HG03064 (cell line): ENCODE measurements around the gene KCNE3.
"Not testable (repeated sequence)": the region's sequence is repeated elsewhere in the genome, so short reads cannot be mapped to it uniquely, and the experiment has no call there.

ENCODE experiments used
- ATAC-seq: cut with Tn5 transposase; IDR thresholded peaks from one replicate; pipeline ENCODE4 v1.9.1; 2021; ENCODE audit warnings: low read depth; ENCODE audit not compliant: unreplicated experiment

Gene KCNE3

DNA sequence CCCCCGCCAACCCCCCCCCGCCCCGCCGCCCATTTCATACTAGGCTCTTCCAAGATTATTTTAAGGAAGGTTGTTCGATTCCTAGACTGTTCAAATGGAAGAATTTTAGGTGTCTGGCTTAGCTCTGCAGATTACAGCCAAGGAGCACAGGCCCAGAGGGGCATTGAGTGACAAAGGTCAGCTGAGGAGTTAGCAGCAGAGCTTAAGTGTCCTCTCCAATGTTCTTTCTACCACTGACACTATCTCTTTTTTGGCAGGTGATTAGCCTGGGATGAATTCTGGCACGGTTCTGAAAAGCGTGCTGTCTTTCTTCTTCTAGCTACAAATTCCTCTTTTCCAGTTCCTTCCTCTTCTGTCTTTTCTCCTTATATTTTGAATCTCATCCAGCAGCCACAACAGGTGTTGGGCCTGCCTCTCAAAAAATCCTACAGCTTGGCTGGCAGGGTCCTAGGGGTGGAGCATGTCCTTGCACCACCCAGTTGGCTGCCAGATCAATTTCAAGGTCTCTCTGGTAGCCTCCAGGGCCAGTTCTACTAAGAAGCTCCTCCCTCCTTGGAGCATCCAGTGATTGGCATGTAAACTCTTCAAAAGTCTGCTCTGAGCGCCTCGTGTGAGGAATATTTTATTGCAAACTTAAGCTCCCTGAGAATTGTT is 23.0 kb downstream of the KCNE3 start:
- ATAC-seq, result no peak

DNA sequence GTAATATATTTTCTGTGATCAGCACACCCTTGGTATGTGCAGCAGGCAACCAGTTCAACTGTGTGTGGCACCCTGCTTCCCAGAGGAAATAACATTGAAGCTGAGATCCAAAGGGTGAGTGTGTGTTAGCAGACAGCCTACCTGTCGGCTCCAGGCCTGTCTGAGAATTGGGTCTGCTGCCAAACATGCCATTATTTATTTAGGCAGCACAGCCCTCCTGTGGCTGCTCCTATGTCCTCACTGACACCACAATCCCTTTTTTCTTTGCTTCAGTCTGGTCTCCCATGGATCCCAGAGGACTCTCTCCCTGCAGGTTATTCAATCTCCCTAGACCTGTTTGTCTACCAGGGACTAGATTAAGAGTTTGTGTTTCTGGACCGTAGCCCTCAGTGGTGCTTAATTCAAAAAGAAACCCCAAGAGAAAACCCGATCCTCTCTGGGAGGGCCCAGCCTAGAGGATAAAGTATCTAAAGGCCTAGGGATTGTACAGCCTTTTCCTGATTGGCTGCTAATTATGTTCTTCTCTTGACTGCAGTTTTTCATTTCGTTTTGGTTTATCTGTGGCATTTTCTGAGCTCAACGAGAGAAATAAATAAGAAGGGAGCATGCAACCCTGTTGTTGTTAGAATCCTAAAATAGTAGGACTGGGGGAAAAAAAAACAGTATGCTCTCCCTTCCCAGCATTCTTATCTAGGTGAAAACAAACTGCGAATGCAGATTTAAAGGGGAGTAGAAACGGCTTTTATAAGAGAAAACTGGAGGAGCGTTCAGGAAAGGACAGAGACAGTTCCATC is 24.1 kb downstream of the KCNE3 start:
- ATAC-seq, result no peak

DNA sequence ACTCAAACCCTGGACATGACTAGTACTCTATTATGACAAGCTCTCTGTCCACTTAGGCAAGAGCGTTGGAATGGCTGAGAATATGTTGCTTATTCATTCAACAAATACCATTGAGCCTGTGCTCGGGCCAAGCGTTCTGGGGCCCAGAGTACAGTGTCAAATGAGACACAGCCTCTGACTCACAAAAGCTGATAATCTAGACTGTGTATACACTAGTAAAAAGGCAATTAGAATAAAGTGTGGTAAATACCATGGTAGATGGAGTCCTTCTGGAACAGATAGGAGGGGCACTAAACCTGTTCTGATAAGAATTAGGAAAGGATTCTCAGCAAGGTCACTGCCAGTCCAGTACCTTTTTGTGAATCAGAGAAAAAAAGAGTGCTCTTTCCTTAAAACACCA is 24.7 kb downstream of the KCNE3 start:
- ATAC-seq, result no peak

DNA sequence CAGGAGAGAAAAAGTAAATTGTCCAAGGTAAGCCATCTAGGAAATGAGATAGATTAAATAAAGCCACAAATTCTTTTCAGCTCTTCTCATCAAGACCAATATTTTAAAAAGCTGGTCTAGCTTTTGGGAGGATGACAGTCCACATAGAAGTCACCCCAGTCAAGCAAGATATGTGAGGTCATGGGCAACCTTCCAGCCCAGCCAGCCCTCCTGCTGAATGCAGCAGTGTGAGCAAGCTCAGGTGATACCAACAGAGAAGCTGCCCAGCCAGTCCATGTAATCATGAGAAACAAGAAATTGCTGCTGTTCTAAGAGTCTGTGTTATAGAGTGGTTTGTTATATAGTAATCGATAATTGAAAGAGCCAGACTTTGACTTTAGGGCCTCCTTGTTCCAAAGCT is 28.7 kb downstream of the KCNE3 start:
- ATAC-seq, result no peak

DNA sequence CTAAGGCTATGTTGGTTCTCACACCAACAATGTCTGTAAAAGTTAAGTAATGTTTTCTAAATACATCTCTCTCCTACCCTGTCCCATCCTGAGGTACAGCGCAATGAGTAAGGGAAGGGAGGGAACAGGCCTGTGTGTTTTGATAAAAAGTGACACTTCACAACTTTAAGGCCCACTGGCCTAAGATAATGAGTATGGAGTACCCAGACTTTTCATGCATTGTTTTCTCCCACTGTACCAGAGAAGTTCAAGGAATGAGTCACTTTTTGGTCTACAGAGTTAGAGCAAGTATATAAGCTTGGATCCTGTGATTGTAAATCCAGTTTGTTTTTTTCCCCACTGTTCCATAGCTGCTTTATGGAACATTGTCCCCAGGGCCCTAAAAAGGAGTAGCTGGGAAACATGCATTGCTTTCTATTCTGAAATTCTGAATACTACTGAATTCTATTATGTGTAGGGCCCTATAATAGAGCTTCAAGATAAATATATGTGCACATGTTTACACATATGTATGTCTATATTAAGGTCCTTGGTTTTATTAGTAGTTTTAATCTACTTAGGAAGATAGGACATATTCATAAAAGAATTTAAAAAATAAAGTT is 29.8 kb downstream of the KCNE3 start:
- ATAC-seq, result no peak

DNA sequence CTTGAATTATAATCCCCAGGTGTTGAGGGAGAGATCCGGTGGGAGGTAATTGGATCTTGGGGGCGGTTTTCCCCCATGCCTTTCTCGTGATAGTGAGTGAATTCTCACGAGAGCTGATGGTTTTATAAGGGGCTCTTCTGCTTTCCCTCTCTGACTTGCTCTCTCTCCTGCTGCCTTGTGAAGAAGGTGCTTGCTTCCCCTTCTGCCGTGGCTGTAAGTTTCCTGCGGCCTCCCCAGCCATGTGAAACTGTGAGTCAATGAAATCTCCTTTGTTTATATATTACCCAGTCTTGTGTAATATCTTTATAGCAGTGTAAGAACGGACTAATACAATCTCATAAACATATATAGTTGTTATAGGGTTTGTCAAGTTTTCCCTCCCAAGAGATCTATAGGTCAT is 32.8 kb downstream of the KCNE3 start:
- ATAC-seq, result no peak

DNA sequence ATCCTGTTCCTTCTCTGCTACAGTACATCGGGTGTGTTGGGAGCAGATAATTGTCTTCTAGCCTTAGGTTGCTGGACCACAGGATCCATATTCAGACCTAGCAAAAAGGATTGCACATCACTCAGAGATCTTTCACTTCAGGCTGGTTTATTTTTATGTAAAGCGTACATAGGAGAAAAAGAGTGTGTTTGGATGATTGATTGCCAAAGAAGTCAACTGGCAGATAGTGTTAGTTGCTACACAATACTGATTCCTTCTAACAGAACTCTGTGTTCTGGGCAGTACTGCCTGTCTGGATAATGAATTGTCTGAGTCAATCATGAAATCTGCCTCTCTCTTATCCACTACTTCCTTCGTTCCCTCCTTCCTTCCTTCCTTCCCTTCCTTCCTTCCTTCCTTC is 38.1 kb downstream of the KCNE3 start:
- ATAC-seq, result no peak

DNA sequence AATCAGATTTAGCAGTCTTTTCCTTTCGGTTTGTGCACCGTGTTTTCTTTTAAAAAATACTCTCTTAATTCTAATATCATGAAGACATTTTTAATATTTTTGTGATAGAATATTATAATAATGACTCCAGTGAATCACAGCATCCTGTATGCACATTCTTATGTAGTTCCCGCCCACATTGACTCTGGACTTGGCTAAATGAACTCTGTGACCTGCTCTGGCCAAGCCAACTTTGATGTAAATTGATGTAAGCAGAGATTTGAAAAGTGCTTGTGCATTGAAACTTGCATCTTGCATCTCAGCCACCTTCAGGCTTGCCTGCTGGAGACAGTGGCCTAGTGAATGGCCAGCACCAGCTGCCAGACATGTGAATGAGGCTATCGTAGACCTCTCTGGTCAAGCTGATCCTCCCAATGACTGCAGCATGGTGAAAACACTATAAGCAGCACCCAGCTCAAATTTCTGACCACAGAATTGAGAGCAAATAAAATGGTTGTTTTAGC is 39.9 kb downstream of the KCNE3 start:
- ATAC-seq, result no peak

DNA sequence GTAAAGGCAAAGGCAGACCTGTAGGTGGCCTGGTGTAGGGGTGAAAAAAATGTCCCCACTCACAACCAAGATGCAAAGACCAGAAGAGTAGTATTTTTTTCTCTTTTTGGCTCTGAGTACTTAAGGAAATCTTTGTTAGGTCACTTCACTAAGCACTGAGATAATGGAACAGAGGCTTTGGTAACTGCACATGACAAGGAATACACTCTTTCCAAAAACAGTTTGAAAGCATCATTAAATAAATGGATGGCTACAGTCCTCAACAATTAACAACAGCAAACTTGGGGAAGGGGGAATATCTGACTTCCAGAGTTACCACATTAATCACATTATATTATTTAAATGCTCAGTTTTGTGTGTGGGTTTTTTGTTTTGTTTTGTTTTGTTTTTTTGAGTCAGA is 42.2 kb downstream of the KCNE3 start:
- no peak for ATAC-seq

DNA sequence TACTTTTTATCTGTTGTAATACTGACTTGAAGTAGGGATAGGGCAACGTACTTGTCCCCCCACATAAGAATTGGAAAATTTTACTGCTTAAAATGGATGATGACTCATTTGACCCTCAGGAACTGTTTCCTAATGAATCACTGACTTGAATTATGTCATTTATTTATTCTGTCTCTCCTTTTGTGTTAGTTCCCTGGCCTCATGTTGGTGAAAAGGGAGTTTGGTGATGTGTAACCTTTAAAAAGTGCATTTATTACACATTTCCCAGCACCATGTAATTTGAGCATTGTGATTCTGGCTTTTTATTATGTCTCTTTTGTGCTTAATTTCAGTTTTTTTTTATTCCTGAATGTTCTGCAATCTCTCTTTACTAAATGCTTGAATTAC is 48.8 kb downstream of the KCNE3 start:
- no peak for ATAC-seq

DNA sequence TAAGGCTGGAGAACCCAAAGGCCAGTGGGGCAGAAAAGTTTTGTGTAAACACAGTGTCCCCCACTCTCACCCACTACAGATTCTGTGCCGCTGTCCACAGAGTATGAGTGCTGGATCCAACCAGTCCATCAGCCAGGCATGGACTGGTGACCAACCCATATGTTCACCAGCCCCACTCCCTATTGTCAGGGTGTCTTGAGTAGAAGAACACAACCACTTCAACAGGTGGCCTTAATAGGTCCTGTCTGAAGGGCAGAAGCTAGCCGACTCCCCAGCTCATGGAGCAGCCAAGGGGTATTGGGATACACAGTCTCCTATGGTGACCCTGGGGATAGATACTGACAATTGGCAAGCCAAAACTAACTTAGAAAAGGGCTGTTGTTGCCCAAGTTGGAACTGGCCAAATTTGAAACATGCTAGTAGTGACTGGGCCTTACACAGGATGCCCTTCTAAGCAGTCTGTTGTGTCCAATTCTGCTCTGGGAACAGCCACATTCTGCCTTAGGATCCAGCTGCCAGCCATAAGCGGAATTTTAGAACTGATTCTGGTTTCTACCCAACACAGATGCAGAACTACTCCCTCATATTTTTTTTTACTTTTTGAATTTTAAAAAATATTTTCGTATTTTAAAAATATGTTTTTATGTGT is 49.4 kb downstream of the KCNE3 start:
- ATAC-seq, result no peak

DNA sequence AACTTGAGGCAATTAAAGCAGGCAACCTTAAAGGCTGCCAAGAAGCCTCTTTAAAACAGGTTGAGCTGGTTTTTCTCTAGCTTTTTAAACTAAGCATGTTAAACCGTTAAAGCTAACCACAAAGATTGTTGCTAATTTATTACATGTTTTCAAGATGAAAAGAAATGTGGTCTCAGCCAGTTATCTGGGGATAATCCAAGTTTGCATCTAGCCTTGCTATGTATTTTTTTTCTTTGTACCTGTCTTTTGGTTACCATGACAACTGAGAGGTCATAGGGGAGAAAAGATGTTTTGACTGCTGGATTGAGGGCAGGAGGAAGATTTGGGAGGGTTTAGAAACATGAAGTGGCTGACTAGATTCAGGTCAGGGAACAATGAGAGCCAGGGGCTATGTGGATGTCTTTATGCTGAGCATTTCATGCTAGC is 50.0 kb downstream of the KCNE3 start:
- ATAC-seq, result no peak

DNA sequence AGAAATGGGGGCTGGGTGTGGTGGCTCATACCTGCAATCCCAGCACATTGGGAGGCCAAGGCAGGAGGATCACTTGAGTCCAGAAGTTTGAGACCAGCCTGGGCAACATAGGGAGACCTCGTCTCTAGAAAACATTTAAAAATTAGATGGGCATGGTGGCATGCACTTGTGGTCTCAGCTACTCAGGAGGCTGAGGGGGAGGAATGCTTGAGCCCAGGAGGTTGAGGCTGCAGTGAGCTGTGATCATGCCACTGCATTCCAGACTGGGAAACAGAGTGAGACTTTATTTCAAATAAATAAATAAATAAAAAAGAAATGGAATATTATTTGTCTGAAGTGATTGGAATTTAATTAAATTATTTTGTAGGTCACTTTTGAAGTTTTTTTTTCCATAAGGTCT is 50.4 kb downstream of the KCNE3 start:
- ATAC-seq, result not testable (repeated sequence)

DNA sequence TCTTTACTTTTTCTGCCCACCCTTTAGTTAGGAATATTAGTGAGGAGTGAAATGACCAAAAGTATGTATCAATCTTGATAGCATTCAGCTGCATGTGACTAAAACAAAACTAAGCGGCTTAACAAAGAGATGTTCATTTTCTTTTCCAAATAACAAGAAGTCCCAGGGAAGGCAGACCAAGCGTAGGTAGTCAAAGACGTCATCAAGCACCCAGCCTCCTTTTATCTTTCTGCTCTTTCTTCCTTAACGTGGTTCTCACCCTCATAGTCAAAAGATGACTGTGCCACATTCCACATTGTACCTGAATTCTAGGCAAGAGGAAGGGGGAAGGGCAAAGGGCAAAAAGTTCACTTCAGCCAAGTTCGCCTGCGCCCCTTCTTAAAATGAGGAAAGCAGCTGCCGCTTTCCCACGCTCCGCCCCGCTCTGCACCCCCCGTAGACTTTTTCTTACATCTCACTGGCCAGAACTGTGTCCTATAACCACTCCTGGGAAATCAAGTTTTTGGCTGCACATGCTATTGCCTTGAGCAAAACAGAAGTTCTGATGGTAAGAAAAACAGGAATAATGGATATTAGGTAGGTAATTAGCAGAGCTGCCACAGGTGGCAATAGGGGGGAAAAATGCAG is 54.5 kb downstream of the KCNE3 start:
- ATAC-seq, result no peak

DNA sequence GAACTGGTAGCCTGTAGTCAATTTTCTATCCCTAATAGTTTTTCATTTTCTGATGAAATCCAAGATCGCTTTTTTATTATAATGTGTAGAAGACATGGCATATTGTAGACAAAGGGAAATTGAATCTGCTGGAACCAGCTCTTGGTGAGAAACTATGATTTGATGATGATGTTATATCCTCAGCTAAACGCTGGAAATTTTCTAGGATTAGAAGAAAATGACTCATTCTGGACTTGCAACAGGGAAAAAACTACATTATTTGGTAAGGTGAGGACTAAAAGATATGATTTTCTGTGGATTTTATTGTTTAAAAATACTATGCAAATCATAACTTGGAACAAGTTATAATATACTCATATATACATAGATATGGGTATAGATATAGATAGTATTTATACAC is 55.0 kb downstream of the KCNE3 start:
- no peak for ATAC-seq

DNA sequence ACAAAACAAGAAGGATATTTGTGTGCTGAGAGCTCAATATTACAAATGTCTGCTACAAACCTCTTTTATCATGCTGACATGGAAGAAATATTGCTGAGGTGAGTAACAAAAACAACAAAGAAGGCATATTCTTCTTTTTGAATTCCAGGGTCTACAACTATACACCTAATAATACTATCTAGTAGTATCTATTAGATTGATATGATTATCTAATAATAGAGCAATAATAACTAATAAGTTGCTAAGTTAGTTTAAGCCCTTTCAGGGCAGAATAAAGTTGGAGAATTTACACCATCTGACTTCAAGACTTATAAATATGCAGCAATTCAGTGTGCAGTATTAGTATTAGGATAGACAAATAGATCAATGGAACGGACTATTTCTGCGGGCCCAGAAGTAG is 57.7 kb downstream of the KCNE3 start:
- ATAC-seq, result no peak
